Measurements from ENCODE around the gene TRAPPC2L. TPM values are rescaled to one million over a fixed set of nuclear protein-coding genes. Genes with fewer than 3 reads are reported as not detected.

The TRAPPC2L gene
- total and polyA plus RNA-seq, 12 donors, result 37.5 to 63.3 (median 50.9) TPM

- no peak for TF ChIP-seq CTCF (IDR thresholded peaks at IDR 0.05)
- peak in 1 of 2 donors; percentile 19 for DNase-seq
- H3K4me3 ChIP-seq, result peak overlapping the region in 1 of 10 donors; percentile 66
Measured at GRCh38 chr16:88813269-88814143, 43.4 kb upstream of the TRAPPC2L start.

DNA sequence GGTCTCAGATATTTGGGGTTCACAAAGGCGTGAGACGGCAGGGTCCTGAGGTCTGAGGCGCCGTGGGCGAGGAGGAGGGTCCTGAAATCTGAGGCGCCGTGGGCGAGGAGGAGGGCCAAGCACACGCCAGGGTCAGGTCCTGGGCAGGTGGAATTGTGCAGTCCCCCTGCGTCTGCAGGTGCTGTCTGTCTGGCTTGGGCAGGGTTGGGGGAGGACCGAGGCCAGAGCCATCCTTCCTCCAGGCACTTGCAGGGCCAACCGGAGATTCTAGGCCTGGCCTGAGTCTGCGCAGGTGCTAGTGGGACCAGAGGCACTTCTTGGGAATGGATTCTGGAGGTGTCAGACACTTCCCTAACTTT lies 42.8 kb upstream of the TRAPPC2L start:
- 83 to 89% methylated on average over 13 of the region's 13 CpGs for WGBS, 2 donors
- intact Hi-C loops (cut with DNase I), result loop anchor here in 8 of 10 donors (5.0 to 10.0 kb wide), 8 partner anchors 43 to 403 kb away; partner anchors contain the start of genes GALNS (in 3 of the 8), TRAPPC2L (in 3 of the 8), CDH15 (in 2 of the 8) and ZNF778 (in 1 of the 8)

More at GRCh38 chr16:88813269-88814143, 43.4 kb upstream of the TRAPPC2L start:
- no peaks in the 10 kb centered on the region for H3K9me3 ChIP-seq
- H3K4me1 ChIP-seq, result peaks cover 12 to 40% (median 30%) of the 10 kb centered on the region in 9 donors
- ATAC-seq, result no peak
- intact Hi-C loops (cut with DNase I), result loop anchor here in 8 of 10 donors (1.0 to 10.0 kb wide), 9 partner anchors 44 to 404 kb away; partner anchors contain the start of genes TRAPPC2L (in 4 of the 8), GALNS (in 3 of the 8), CDH15 (in 2 of the 8) and ZNF778 (in 1 of the 8)
- H3K36me3 ChIP-seq, result peaks cover 0 to 18% (median 0%) of the 10 kb centered on the region in 9 donors
- H3K27me3 ChIP-seq, result no peaks in the 10 kb centered on the region
- 55 to 58% methylated on average over 26 of the region's 26 CpGs for WGBS, 2 donors
- H3K27ac ChIP-seq, result peak overlapping the region in 5 of 10 donors; percentile 89 to 97 (median 96)

DNA sequence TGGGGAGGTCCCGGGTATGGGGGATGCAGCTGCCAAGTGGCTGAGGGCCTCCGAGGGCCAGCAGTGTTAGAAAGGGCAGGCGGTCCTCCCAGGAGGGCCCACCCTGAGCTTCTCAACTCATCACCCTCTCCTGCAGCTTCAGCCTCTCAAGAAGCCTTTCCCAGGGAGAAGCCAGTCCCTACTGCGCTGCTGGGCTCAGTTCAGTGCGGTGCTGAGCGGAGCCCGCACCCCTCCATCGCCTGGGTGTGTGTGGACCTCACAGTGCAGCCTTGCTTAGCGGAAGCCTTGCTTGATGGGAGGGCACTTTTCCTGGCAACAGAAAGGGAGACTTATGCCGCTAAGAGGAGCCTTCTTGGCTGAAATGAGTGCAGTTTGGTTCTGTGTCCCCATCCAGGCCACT lies 41.7 kb upstream of the TRAPPC2L start:
- DNase-seq (no peak), ATAC-seq (no peak)
- no peak overlapping the region for H3K4me3 ChIP-seq
- peaks cover 0 to 4% (median 0%) of the 10 kb centered on the region in 9 donors for H3K36me3 ChIP-seq
- H3K4me1 ChIP-seq, result peaks cover 8 to 31% (median 26%) of the 10 kb centered on the region in 9 donors
- no peak for TF ChIP-seq CTCF (IDR thresholded peaks at IDR 0.05)
- 85 to 86% methylated on average over 10 of the region's 10 CpGs for WGBS, 2 donors
- intact Hi-C loops (cut with DNase I), result loop anchor here in 7 of 10 donors (5.0 to 10.0 kb wide), 7 partner anchors 37 to 360 kb away; partner anchors contain the start of genes CDH15 (in 2 of the 7), GALNS (in 1 of the 7) and TRAPPC2L (in 1 of the 7)
- H3K9me3 ChIP-seq, result no peaks in the 10 kb centered on the region
- no peak overlapping the region for H3K27ac ChIP-seq
- H3K27me3 ChIP-seq, result no peaks in the 10 kb centered on the region

More for the DNA sequence above, 42.8 kb upstream of the TRAPPC2L start:
- Histone ChIP-seq H3K4me1 (peaks cover 12 to 40% (median 30%) of the 10 kb centered on the region in 9 donors), H3K4me3 (no peak overlapping the region), H3K36me3 (peaks cover 0 to 13% (median 0%) of the 10 kb centered on the region in 9 donors), H3K27ac (no peak overlapping the region), H3K9me3 (no peaks in the 10 kb centered on the region), H3K27me3 (no peaks in the 10 kb centered on the region)
- TF ChIP-seq CTCF (IDR thresholded peaks at IDR 0.05), result no peak
- DNase-seq (no peak), ATAC-seq (no peak)

DNA sequence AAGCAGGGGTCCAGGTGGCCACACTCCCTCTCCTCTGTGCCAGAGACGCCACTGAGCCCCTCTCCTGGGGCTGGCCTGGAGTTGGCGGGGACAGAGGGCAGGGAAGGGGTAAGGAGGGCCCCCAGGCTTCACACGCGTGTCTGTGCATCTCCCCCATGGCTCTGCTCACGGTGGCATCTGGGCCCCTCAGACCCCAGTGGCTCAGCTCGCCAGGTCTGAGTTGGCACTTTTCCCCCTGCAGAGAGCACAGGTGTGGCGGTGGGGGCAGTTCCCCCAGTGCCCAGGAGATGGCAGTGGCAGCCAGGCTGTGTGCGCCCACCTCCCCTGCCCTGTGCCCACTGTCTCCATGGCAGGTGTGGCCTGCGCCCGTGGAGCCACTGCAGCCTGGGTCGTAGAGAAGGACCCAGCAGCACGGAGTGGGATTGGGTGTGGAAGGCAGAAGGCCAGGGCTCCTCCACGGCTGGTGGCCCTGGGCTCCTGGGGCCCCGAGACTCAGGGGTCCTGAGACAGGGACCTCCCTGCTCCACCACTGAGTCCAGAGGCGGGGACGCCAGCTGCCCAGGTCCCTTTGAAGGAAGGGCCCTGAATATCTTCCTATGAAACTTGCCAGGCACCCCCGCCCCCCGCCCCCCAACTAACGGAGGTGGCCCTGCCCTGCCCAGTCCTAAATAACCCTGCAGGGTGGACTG lies 40.9 kb upstream of the TRAPPC2L start:
- DNase-seq, result no peak
- whole genome bisulfite sequencing, 2 donors, result 63 to 68% methylated on average over 19 of the region's 19 CpGs
- H3K36me3 ChIP-seq, result peaks cover 0 to 6% (median 0%) of the 10 kb centered on the region in 9 donors
- H3K4me1 ChIP-seq, result peaks cover 3 to 23% (median 18%) of the 10 kb centered on the region in 9 donors
- TF ChIP-seq CTCF (IDR thresholded peaks at IDR 0.05), result peak; percentile 40 to 84 (median 70)
- H3K4me3 ChIP-seq, result no peak overlapping the region
- no peak for ATAC-seq
- no peaks in the 10 kb centered on the region for H3K9me3 ChIP-seq
- H3K27me3 ChIP-seq, result no peaks in the 10 kb centered on the region
- intact Hi-C loops (cut with DNase I), result loop anchor here in 7 of 10 donors (5.0 to 10.0 kb wide), 7 partner anchors 36 to 359 kb away; partner anchors contain the start of genes CDH15 (in 2 of the 7), GALNS (in 1 of the 7) and TRAPPC2L (in 1 of the 7)
- no peak overlapping the region for H3K27ac ChIP-seq

Measured in heart right ventricle (tissue), 16 donors.